Measurements from ENCODE around the gene SLC16A8.

Gene SLC16A8

GRCh38 chr22:38111925-38112355 lies 28.0 kb upstream of the SLC16A8 start:
- DNase-seq, result no peak

GRCh38 chr22:38110863-38111852 lies 27.2 kb upstream of the SLC16A8 start:
- DNase-seq, result no peak

- DNase-seq, result no peak
Measured at GRCh38 chr22:38110008-38110862, 26.3 kb upstream of the SLC16A8 start, which contains the start of gene BAIAP2L2. Gene BAIAP2L2, minus strand, starts transcription at chr22:38110684. Its CDS starts 159 bp downstream, at chr22:38110525.

- no peak for DNase-seq
Measured at GRCh38 chr22:38109371-38110001, 25.5 kb upstream of the SLC16A8 start.

- DNase-seq, result no peak
Measured at GRCh38 chr22:38108561-38109319, 24.8 kb upstream of the SLC16A8 start.

GRCh38 chr22:38107692-38108515 lies 23.9 kb upstream of the SLC16A8 start:
- DNase-seq, result no peak

- DNase-seq, result no peak
Measured at GRCh38 chr22:38106814-38107578, 23.0 kb upstream of the SLC16A8 start.

- peak; percentile 32 for DNase-seq
Measured at GRCh38 chr22:38104084-38104483, 20.1 kb upstream of the SLC16A8 start.

- DNase-seq, result no peak
Measured at GRCh38 chr22:38103641-38104040, 19.7 kb upstream of the SLC16A8 start.

GRCh38 chr22:38098410-38099249 lies 14.6 kb upstream of the SLC16A8 start:
- DNase-seq, result no peak

- no peak for DNase-seq
Measured at GRCh38 chr22:38097557-38098409, 13.8 kb upstream of the SLC16A8 start.

GRCh38 chr22:38097058-38097457 lies 13.1 kb upstream of the SLC16A8 start:
- DNase-seq, result no peak

- no peak for DNase-seq
Measured at GRCh38 chr22:38089474-38089851, 5.5 kb upstream of the SLC16A8 start.

- no peak for DNase-seq
Measured at GRCh38 chr22:38088629-38089473, 4.9 kb upstream of the SLC16A8 start.

- DNase-seq, result no peak
Measured at GRCh38 chr22:38087855-38088254, 3.9 kb upstream of the SLC16A8 start.

GRCh38 chr22:38086942-38087341 lies 3.0 kb upstream of the SLC16A8 start:
- DNase-seq, result no peak
